Occipital lobe (tissue), 2 donors: ENCODE results near the gene NHP2. TPM values are rescaled to one million over a fixed set of nuclear protein-coding genes. Genes with fewer than 3 reads are reported as not detected.
"Not testable (repeated sequence)": the region's sequence is repeated elsewhere in the genome, so short reads cannot be mapped to it uniquely, and the experiment has no call there.

Experiments used
- DNase-seq: peaks from one replicate; lab custom pipeline; 2025; lab: John Stamatoyannopoulos, UW
- total RNA-seq: library from RNA; depleted of rRNA; stranded (reverse); fragments of >200 nt; gene quantifications from one replicate; pipeline ENCODE4 v1.2.3, GENCODE V29; 2014

Gene NHP2
- total RNA-seq, 1 donor from 2014 or later = 62.2 TPM

DNA sequence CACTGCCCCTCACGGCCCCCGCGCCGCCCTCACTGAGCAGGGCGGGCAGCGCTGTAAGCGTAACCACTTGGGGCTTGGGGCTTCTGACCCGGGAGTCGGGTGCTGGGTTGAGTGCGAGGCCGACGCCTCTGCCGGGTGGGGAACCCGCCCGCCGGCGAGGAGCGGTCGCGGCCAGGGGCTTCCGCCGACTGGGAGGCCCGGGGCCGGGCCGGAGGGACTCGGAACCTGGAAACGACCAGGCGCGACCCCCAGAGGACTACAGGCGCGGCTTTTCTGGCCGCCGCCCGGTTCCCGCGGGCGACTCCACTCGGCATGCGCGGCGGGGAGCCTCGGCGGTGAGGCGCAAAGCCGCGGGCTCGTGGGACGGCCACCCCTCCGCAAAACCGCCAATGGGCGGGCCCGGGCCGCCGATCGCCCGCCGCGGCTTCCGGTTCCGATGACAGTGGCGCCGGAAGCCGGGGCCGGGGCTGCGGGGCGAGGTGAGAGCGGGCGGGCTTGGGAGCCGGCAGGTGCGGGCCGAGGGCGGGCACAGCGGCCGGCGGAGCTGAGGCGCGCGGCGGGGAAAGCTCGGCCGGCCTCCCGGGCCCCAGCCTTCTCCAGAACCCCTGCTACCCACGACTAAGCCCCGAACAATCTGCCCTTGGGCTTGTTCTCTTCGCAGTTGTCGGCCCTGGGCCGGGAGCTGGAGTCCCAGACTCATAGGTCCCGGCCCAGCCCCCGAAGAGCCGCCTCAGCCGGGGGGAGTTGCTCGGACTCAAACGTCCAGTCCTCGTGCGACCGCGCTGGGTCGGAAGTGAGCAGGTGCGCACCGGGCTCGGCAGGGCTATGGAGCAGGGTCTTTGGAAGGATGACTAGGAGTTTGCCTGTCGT is 22.9 kb downstream of the NHP2 start, which contains the start of gene RMND5B:
Gene RMND5B (plus strand): TSS at position 439 of the 870 bp plus-strand sequence. CDS start 7,106 bp downstream, outside the sequence.
- peak; percentile 74 for DNase-seq

GRCh38 chr5:178130234-178130575 is 23.5 kb downstream of the NHP2 start:
- DNase-seq = not testable (repeated sequence)

- DNase-seq = no peak
Observed at GRCh38 chr5:178129296-178129695, 24.4 kb downstream of the NHP2 start.

DNA sequence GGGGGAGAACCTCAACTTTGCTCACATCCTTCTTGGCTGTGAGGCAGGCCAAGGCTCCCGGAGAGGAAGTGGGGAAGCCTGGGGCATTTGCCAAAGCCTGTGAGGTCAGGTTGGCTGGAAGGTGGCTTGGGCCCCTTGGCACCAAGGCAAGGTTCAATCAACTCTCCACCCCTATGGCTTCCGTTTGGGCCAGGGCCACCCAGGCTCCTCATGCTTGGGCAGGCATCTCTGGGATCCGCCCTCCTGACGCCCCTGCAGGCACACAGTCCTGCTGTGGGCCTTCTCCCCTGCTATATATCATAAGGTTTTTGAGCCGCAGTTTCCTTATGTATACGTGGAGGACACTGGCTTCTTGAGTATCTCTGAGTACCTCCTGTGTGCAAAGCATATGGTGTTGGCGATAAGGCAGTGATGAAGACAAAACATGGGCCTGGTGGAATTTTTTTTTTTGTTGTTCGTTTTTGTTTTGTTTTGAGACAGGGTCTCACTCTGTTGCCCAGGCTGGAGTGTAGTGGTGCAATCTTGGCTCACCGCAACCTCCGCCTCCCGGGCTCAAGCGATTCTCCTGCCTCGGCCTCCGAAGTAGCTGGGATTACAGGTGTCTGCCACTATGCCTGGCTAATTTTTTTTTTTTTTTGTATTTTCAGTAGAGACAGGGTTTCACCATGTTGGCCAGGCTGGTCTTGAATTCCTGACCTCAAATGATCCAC is 26.2 kb downstream of the NHP2 start:
- not testable (repeated sequence) for DNase-seq

DNA sequence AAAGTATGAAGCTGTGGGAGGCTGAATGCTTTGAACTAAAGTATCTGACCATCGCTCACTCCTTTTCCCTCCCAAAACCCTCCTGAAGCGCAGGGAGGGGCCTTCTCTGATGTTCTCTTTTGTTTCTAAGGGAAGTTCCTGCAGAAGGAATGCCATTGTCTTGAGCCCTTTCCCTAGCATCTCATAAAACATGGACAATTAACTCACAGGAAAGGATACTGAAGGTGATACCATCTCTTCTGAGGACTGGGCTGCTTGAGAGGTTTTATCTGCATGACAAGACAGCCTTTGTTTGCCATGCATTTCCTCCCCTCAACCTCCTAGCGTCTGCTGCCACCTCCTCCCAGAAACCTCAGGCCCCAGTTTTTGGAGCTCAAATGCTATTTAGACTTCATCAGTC is 27.1 kb downstream of the NHP2 start:
- DNase-seq = no peak

- DNase-seq = no peak
Observed at GRCh38 chr5:178125253-178125906, 28.3 kb downstream of the NHP2 start.

- no peak for DNase-seq
Observed at GRCh38 chr5:178123966-178124925, 29.4 kb downstream of the NHP2 start.

- no peak for DNase-seq
Observed at GRCh38 chr5:178123094-178123965, 30.4 kb downstream of the NHP2 start.

DNA sequence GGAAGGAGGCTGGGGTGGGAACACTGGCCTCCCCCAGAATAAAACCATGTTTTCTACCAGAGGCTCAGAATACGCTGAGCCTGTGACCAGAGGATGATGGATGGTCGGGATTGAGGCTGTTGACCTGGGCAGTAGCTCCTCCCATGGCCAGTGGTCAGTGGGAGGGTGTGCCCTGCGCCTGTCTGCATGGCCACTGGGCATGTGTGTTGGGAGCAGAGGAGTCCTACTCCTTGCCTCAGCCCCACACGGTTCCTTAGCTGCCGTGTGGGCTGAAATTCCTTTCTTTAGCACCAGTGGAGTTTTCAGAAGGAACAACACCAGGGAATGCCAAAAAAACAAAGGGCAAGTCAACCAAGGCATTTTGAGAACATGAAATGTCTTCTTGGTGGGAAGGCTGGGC is 31.3 kb downstream of the NHP2 start:
- DNase-seq = no peak

- no peak for DNase-seq
Observed at GRCh38 chr5:178121391-178122276, 32.1 kb downstream of the NHP2 start.

- peak; percentile 57 for DNase-seq
Observed at GRCh38 chr5:178120607-178121357, 32.9 kb downstream of the NHP2 start.

- DNase-seq = no peak
Observed at GRCh38 chr5:178119915-178120606, 33.6 kb downstream of the NHP2 start.

DNA sequence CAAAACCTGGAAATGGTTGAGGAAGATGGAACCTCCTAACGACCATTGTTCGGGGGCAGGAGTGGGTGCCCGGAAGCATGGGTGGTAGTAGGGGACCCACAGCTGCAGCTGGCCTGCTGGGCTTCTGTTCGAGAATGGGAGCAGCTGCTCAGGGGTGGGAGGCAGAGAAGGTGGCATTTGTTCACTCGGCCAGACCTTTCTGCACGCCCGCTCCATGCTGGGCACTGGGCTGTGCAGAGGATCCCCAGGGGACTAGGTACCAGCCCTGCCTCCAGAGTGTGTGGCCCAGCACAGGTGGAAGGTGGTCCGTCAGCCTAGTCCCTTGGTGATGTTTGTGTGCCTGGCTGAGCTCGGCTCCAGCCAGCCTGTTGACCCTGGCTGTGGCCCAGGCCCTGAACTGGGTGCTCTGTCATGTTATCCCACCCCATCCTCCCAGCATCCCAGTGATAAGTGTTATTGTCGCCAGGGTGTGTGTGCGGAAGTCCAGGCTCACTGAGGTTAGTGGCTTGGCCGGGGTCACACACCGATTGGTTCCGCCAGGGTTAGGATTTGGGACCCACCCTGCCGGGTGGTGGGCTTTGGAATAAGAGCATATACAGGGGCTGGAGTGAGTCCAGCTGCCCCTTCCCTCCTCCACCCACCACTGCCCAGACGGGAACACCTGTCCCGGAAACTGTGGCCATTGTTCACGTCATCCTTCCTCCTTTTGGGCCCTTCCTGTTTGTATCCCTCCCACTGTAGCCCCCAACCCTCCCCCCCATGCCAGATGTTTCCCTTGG is 35.6 kb downstream of the NHP2 start:
- no peak for DNase-seq

- no peak for DNase-seq
Observed at GRCh38 chr5:178116143-178116885, 37.4 kb downstream of the NHP2 start.

DNA sequence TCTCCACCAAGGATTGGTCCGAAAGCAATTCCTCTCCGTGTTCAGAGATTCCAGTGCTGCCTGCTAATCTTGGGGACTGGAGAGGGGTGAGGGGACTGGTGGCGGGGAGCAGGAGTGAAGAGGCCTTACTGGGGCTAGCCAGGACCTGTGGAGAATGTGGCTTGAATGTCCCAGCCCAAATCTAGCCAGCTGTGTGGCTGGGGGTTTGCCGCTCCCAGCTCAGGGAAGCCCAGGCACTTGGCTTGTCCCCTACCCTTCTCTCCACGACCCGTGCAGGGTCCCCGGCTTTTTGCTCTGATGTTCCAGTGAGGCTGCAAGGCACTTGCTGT is 37.9 kb downstream of the NHP2 start:
- DNase-seq = no peak

GRCh38 chr5:178115136-178115813 is 38.4 kb downstream of the NHP2 start:
- no peak for DNase-seq
